ENCODE results near the gene EXOSC9. TPM values are rescaled to one million over a fixed set of nuclear protein-coding genes. Genes with fewer than 3 reads are reported as not detected.

The EXOSC9 gene
- total RNA-seq, 1 experiment from 2014 or later, result 19.3 TPM

GRCh38 chr4:121767166-121767565, 34.0 kb upstream of the EXOSC9 start:
- Histone ChIP-seq H3K27ac (ENCODE audit: low read length) (no peak overlapping the region), H3K4me3 (ENCODE audit: low read depth in 2 of 2, low read length in 2 of 2) (no peak overlapping the region), H3K4me1 (ENCODE audit: control insufficient read depth, insufficient read depth, low read length) (no peaks in the 10 kb centered on the region), H3K27me3 (ENCODE audit: control insufficient read depth, insufficient read depth, low read length) (0 out of 2 replicates have a peak, but pooled peaks cover 4% of the 10 kb centered on the region), H3K36me3 (ENCODE audit: control insufficient read depth, insufficient read depth, low read length) (no peaks in the 10 kb centered on the region), H3K9me3 (ENCODE audit: control insufficient read depth, insufficient read depth, low read depth, low read length) (no peaks in the 10 kb centered on the region)
- BruUV-seq (replicated peaks), result no TSS peak
- intact Hi-C loops (cut with micrococcal nuclease; ENCODE audit: unreplicated experiment) (no loop called here), in situ Hi-C loops (cut with HindIII; ENCODE audit: low pct_unique_long_range_greater_than_20kb, low sequenced_read_pairs) (no loop called here)
- no peak for DNase-seq (ENCODE audit: low read depth, low spot score)
- ATAC-seq, result no peak
- TF ChIP-seq TCF7L2 (IDR thresholded peaks at IDR 0.05; ENCODE audit: low read depth, low read length) (no peak), REST (IDR thresholded peaks at IDR 0.05; ENCODE audit: insufficient read depth in 1 of 2, low read depth in 2 of 2, low read length in 1 of 2) (no peak), SIN3A (IDR thresholded peaks at IDR 0.05; ENCODE audit: borderline replicate concordance, insufficient read depth, low read depth, low read length) (no peak), POLR2AphosphoS5 (IDR thresholded peaks at IDR 0.05; ENCODE audit: low read depth, low read length) (no peak)
- TF ChIP-seq, protein P1, sequence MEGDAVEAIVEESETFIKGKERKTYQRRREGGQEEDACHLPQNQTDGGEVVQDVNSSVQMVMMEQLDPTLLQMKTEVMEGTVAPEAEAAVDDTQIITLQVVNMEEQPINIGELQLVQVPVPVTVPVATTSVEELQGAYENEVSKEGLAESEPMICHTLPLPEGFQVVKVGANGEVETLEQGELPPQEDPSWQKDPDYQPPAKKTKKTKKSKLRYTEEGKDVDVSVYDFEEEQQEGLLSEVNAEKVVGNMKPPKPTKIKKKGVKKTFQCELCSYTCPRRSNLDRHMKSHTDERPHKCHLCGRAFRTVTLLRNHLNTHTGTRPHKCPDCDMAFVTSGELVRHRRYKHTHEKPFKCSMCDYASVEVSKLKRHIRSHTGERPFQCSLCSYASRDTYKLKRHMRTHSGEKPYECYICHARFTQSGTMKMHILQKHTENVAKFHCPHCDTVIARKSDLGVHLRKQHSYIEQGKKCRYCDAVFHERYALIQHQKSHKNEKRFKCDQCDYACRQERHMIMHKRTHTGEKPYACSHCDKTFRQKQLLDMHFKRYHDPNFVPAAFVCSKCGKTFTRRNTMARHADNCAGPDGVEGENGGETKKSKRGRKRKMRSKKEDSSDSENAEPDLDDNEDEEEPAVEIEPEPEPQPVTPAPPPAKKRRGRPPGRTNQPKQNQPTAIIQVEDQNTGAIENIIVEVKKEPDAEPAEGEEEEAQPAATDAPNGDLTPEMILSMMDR (IDR thresholded peaks at IDR 0.05), result no peak
- CTCF ChIA-PET, result no interaction called here
- POLR2A ChIA-PET, result no interaction called here

- Histone ChIP-seq H3K9me3 (ENCODE audit: control insufficient read depth, insufficient read depth, low read depth, low read length) (no peaks in the 10 kb centered on the region), H3K4me1 (ENCODE audit: control insufficient read depth, insufficient read depth, low read length) (no peaks in the 10 kb centered on the region), H3K27me3 (ENCODE audit: control insufficient read depth, insufficient read depth, low read length) (0 out of 2 replicates have a peak, but pooled peaks cover 4% of the 10 kb centered on the region), H3K27ac (ENCODE audit: low read length) (no peak overlapping the region), H3K4me3 (ENCODE audit: low read depth in 2 of 2, low read length in 2 of 2) (no peak overlapping the region), H3K36me3 (ENCODE audit: control insufficient read depth, insufficient read depth, low read length) (no peaks in the 10 kb centered on the region)
- in situ Hi-C loops (cut with HindIII; ENCODE audit: low pct_unique_long_range_greater_than_20kb, low sequenced_read_pairs) (no loop called here), intact Hi-C loops (cut with micrococcal nuclease; ENCODE audit: unreplicated experiment) (no loop called here)
- BruUV-seq (replicated peaks), result no TSS peak
- CTCF ChIA-PET, result no interaction called here
- TF ChIP-seq REST (IDR thresholded peaks at IDR 0.05; ENCODE audit: insufficient read depth in 1 of 2, low read depth in 2 of 2, low read length in 1 of 2) (no peak), SIN3A (IDR thresholded peaks at IDR 0.05; ENCODE audit: borderline replicate concordance, insufficient read depth, low read depth, low read length) (no peak), POLR2AphosphoS5 (IDR thresholded peaks at IDR 0.05; ENCODE audit: low read depth, low read length) (no peak), TCF7L2 (IDR thresholded peaks at IDR 0.05; ENCODE audit: low read depth, low read length) (no peak)
- TF ChIP-seq, protein P1 (IDR thresholded peaks at IDR 0.05), result no peak
- DNase-seq (ENCODE audit: low read depth, low spot score) (no peak), ATAC-seq (no peak)
- POLR2A ChIA-PET, result no interaction called here
Measured at GRCh38 chr4:121769341-121769740, 31.8 kb upstream of the EXOSC9 start.

Data from Panc1 (cell line).